IMR-90 (cell line): ENCODE data around the gene CROCC. TPM values are rescaled to one million over a fixed set of nuclear protein-coding genes. Genes with fewer than 3 reads are reported as not detected.
"Not testable (repeated sequence)": the region's sequence is repeated elsewhere in the genome, so short reads cannot be mapped to it uniquely, and the experiment has no call there.

Experiments
- ATAC-seq: fragments of 200-7000 bp; cut with Tn5 transposase; 2 replicates; pipeline ENCODE4 v1.9.1; 2020; ENCODE audit warnings: low read depth, mild to moderate bottlenecking, moderate library complexity
- BruUV-seq: library from RNA; stranded (reverse); fragments of 400-500 nt; replicated peaks from 2 replicates; lab custom pipeline; 2021; lab: Mats Ljungman, UMichigan
- CTCF ChIA-PET: fragments of 300-600 bp; formaldehyde crosslinking; extraction: SDS; loops from one replicate; lab custom pipeline; 2021; ENCODE audit warnings: antibody characterized with exemption; lab: Yijun Ruan, JAX
- POLR2A ChIA-PET: fragments of 300-600 bp; sonication (Branson Sonifier 250); formaldehyde crosslinking; loops from one replicate; lab custom pipeline; 2022; ENCODE audit warnings: antibody characterized with exemption; ENCODE audit not compliant: unreplicated experiment; lab: Charles Lee
- DNase-seq: peaks from one replicate; pipeline ENCODE4 v3.0.0; 2013
- H2AFZ ChIP-seq: replicated peaks from 2 replicates; pipeline ENCODE3; 2013; ENCODE audit warnings: low read length, mild to moderate bottlenecking; ENCODE audit not compliant: poor library complexity
- H2AK5ac ChIP-seq: 2 replicates; pipeline ENCODE4 v1.6.1; 2013; ENCODE audit warnings: low read depth, low read length, inconsistent platforms
- H2AK9ac ChIP-seq: replicated peaks from 2 replicates; pipeline ENCODE3; 2013; ENCODE audit warnings: mild to moderate bottlenecking, low read depth, low read length, moderate library complexity; ENCODE audit not compliant: poor library complexity
- H2BK120ac ChIP-seq: 2 replicates; pipeline ENCODE4 v1.6.1; 2013; ENCODE audit warnings: low read depth, low read length, inconsistent platforms
- H2BK15ac ChIP-seq: 3 replicates; pipeline ENCODE4 v1.6.1; 2013; ENCODE audit warnings: low read depth, low read length, inconsistent platforms
- H2BK20ac ChIP-seq: 2 replicates; pipeline ENCODE4 v1.6.1; 2013; ENCODE audit warnings: low read depth, mild to moderate bottlenecking, inconsistent platforms, low read length, moderate library complexity
- H2BK5ac ChIP-seq: 2 replicates; pipeline ENCODE4 v1.6.1; 2013; ENCODE audit warnings: mild to moderate bottlenecking, low read depth, low read length, inconsistent platforms; ENCODE audit not compliant: poor library complexity, severe bottlenecking
- H3K14ac ChIP-seq: replicated peaks from 2 replicates; pipeline ENCODE4 v1.6.1; 2013; ENCODE audit warnings: low read depth, low read length, inconsistent platforms
- H3K18ac ChIP-seq: 2 replicates; pipeline ENCODE4 v1.6.1; 2013; ENCODE audit warnings: low read depth, low read length, control low read depth
- H3K23ac ChIP-seq: 2 replicates; pipeline ENCODE4 v1.6.1; 2013; ENCODE audit warnings: low read depth, low read length, inconsistent platforms
- H3K27ac ChIP-seq: 2 replicates; pipeline ENCODE4 v1.5.1; 2013; ENCODE audit warnings: mild to moderate bottlenecking, control low read depth, low read length; ENCODE audit not compliant: insufficient read depth
- H3K27me3 ChIP-seq: 2 replicates; pipeline ENCODE4 v1.6.1; 2013; ENCODE audit warnings: low read length; ENCODE audit not compliant: control insufficient read depth, insufficient read depth
- H3K36me3 ChIP-seq: 2 replicates; pipeline ENCODE4 v1.6.1; 2013; ENCODE audit warnings: low read length, mixed read lengths; ENCODE audit not compliant: control insufficient read depth, insufficient read depth
- H3K4ac ChIP-seq: 2 replicates; pipeline ENCODE4 v1.6.1; 2013; ENCODE audit warnings: low read depth, low read length, inconsistent platforms
- H3K4me1 ChIP-seq: 2 replicates; pipeline ENCODE4 v1.6.1; 2013; ENCODE audit warnings: low read length, mixed read lengths; ENCODE audit not compliant: control insufficient read depth, insufficient read depth
- H3K4me2 ChIP-seq: 2 replicates; pipeline ENCODE4 v1.6.1; 2013; ENCODE audit warnings: low read depth, mild to moderate bottlenecking, control low read depth, low read length, moderate library complexity
- H3K4me3 ChIP-seq: 2 replicates; pipeline ENCODE4 v1.5.1; 2013; ENCODE audit warnings: low read depth, mild to moderate bottlenecking, control low read depth, low read length, moderate library complexity; ENCODE audit not compliant: insufficient read depth
- H3K56ac ChIP-seq: 2 replicates; pipeline ENCODE4 v1.6.1; 2013; ENCODE audit warnings: low read length, inconsistent platforms; ENCODE audit not compliant: insufficient read depth; ENCODE audit errors: extremely low read depth
- H3K79me1 ChIP-seq, 2 experiments: 2 replicates each; pipeline ENCODE4 v1.6.1; 2013; ENCODE audit warnings: low read length in 2 of 2, inconsistent platforms in 1 of 2, low read depth in 1 of 2
- H3K9ac ChIP-seq: 2 replicates; pipeline ENCODE4 v1.6.1; 2013; ENCODE audit warnings: low read depth, low read length, control low read depth
- H3K9me1 ChIP-seq: 2 replicates; pipeline ENCODE4 v1.6.1; 2013; ENCODE audit warnings: low read length, inconsistent platforms; ENCODE audit not compliant: insufficient read depth
- H3K9me3 ChIP-seq: 2 replicates; pipeline ENCODE4 v1.6.1; 2013; ENCODE audit warnings: low read length; ENCODE audit not compliant: control insufficient read depth, insufficient read depth
- H4K20me1 ChIP-seq: 2 replicates; pipeline ENCODE4 v1.6.1; 2013; ENCODE audit warnings: low read length, inconsistent platforms; ENCODE audit not compliant: insufficient read depth
- H4K5ac ChIP-seq: 2 replicates; pipeline ENCODE4 v1.6.1; 2013; ENCODE audit warnings: mild to moderate bottlenecking, low read depth, low read length, control low read depth
- H4K8ac ChIP-seq, 2 experiments: 2 replicates each; pipeline ENCODE4 v1.6.1; 2013; ENCODE audit warnings: low read depth in 2 of 2, low read length in 2 of 2, control low read depth in 1 of 2, inconsistent platforms in 1 of 2
- H4K91ac ChIP-seq: 2 replicates; pipeline ENCODE4 v1.6.1; 2013; ENCODE audit warnings: low read depth, low read length, inconsistent platforms; ENCODE audit not compliant: insufficient read depth
- POLR2A ChIP-seq: IDR thresholded peaks from 2 replicates; pipeline ENCODE4 v1.6.1; 2012; ENCODE audit warnings: mild to moderate bottlenecking, low read depth, low read length
- WGBS, 2 experiments: methylation state at CpG; one replicate each; pipeline versions ENCODE4 v1.1.5 to v1.1.7; 2013; ENCODE audit warnings: missing lambda C conversion rate in 2 of 2; ENCODE audit not compliant: insufficient read length in 1 of 2; ENCODE audit errors: extremely low coverage in 2 of 2; 5-methylcytosine and 5-hydroxymethylcytosine counted together
- dilution Hi-C: fragments of 300-500 bp; cut with HindIII; formaldehyde crosslinking; loops from one replicate; pipeline ENCODE4 v1.14.3; 2018; ENCODE audit warnings: low sequenced_read_pairs; ENCODE audit not compliant: unreplicated experiment
- in situ Hi-C: fragments of 300-500 bp; cut with MboI; formaldehyde crosslinking; loops from 3 replicates; pipeline ENCODE4 v1.14.3; 2019; ENCODE audit warnings: low sequenced_read_pairs, inconsistent platforms, mixed read lengths
- intact Hi-C: fragments of 100-400 bp; cut with micrococcal nuclease; formaldehyde crosslinking; loops from 2 replicates; pipeline ENCODE4 v1.10.0; 2022
- polyA plus RNA-seq, 3 experiments: library from polyadenylated mRNA; depleted of rRNA; stranded (reverse); fragments of >200 nt; gene quantifications; 2 replicates each; pipeline ENCODE4 v1.2.3, GENCODE V29; 2012; ENCODE audit warnings: low replicate concordance in 1 of 3
- total RNA-seq: library from RNA; depleted of rRNA; stranded (reverse); fragments of >200 nt; gene quantifications from 2 replicates; pipeline ENCODE4 v1.2.3, GENCODE V29; 2012

The CROCC gene
- total and polyA plus RNA-seq, 2 of the 4 experiments (the other 2 are of a cell fraction) = 7.5 to 13.7 TPM

DNA sequence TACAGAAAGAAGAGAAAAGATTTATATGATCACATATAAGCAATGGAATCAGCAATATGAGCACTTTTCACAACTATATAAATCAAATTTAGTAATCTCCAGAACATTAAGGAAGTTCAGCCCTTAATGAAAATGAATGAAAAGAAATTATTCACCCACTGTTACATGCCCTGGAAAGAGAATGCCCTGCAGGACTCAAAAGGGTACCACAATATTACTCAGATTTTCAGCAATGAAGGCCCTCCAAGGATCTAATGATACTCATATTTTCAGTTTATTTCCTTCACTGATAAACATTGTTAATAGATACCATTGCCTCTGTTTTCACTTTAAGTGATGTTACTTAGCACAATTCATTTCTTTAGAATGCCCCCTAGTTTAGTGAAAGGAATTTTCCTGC lies 23.4 kb upstream of the CROCC start:
- H4K8ac ChIP-seq, DNase-seq, H2BK120ac ChIP-seq, H3K36me3 ChIP-seq, H2AFZ ChIP-seq, H3K9me3 ChIP-seq, POLR2A ChIA-PET, H2AK9ac ChIP-seq, H3K23ac ChIP-seq, H4K91ac ChIP-seq, CTCF ChIA-PET, H2AK5ac ChIP-seq, in situ Hi-C loops, H3K4ac ChIP-seq, H3K27ac ChIP-seq, H3K9me1 ChIP-seq, H3K27me3 ChIP-seq, H3K4me2 ChIP-seq, H2BK15ac ChIP-seq, H2BK20ac ChIP-seq, H3K9ac ChIP-seq, BruUV-seq, intact Hi-C loops, H2BK5ac ChIP-seq, H3K18ac ChIP-seq, ATAC-seq, dilution Hi-C loops, H3K4me3 ChIP-seq, H3K56ac ChIP-seq, H4K5ac ChIP-seq, H3K79me1 ChIP-seq, H3K14ac ChIP-seq, H3K4me1 ChIP-seq: not testable (repeated sequence)
- peak; percentile 60; the same call in 1 of the 2 replicates for TF ChIP-seq POLR2A
- H4K20me1 ChIP-seq = peaks cover 11% of the 10 kb centered on the region

DNA sequence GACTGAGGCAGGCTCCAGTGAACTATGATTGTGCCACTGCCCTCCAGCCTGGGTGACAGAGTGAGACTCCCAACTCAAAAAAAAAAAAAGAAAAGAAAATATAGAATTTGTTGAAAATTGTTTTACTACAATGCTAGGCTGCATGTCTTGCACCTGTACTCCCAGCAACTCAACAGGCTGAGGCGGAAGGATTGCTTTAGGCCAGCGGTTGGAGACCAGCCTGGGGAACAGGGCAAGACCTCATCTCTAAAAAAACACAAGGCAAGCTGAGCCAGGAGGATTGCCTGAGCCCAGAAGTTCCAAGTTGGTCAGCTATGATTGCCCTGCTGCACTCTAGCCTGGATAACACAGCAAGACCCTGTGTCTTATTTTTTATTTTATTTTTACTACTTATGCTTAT lies 22.7 kb upstream of the CROCC start:
- H3K14ac ChIP-seq, H3K79me1 ChIP-seq, in situ Hi-C loops, CTCF ChIA-PET, H4K5ac ChIP-seq, H3K4ac ChIP-seq, intact Hi-C loops, H3K9me1 ChIP-seq, POLR2A ChIA-PET, ATAC-seq, H2AK9ac ChIP-seq, H2BK120ac ChIP-seq, dilution Hi-C loops, H3K56ac ChIP-seq, H4K8ac ChIP-seq, H3K27ac ChIP-seq, H3K9ac ChIP-seq, H2BK15ac ChIP-seq, H2BK5ac ChIP-seq, H3K27me3 ChIP-seq, H2BK20ac ChIP-seq, H3K36me3 ChIP-seq, H3K23ac ChIP-seq, H3K18ac ChIP-seq, H3K4me2 ChIP-seq, DNase-seq, H3K4me3 ChIP-seq, H4K91ac ChIP-seq, H2AFZ ChIP-seq, H2AK5ac ChIP-seq, H3K9me3 ChIP-seq, H3K4me1 ChIP-seq, BruUV-seq: not testable (repeated sequence)
- H4K20me1 ChIP-seq = peaks cover 11% of the 10 kb centered on the region
- no CpG with 5 or more reads among the region's 2 CpGs for WGBS, 2 experiments
